Stimulated activated CD8-positive, alpha-beta memory T cell treated with anti-CD3 and anti-CD28 coated beads, Interleukin-7, amount 100 ng/mL, for 24 hours (primary cell): ENCODE measurements around the gene DHRSX.
"Not testable (repeated sequence)": the region's sequence is repeated elsewhere in the genome, so short reads cannot be mapped to it uniquely, and the experiment has no call there.

Experiments used
- DNase-seq: peaks from one replicate; pipeline ENCODE4 v3.0.0-alpha.2; 2020; ENCODE audit warnings: low read depth

The DHRSX gene

GRCh38 chrX:2474963-2475726, 25.6 kb downstream of the DHRSX start:
- no peak for DNase-seq

- no peak for DNase-seq
Observed at GRCh38 chrX:2474280-2474962, 26.4 kb downstream of the DHRSX start.

- DNase-seq: not testable (repeated sequence)
Observed at GRCh38 chrX:2473064-2473463, 27.7 kb downstream of the DHRSX start.

- no peak for DNase-seq
Observed at GRCh38 chrX:2471641-2472040, 29.1 kb downstream of the DHRSX start.

GRCh38 chrX:2471126-2471525, 29.6 kb downstream of the DHRSX start:
- DNase-seq: not testable (repeated sequence)

- DNase-seq: not testable (repeated sequence)
Observed at GRCh38 chrX:2469852-2470251, 30.9 kb downstream of the DHRSX start.

GRCh38 chrX:2469196-2469685, 31.5 kb downstream of the DHRSX start:
- no peak for DNase-seq

- no peak for DNase-seq
Observed at GRCh38 chrX:2468261-2469195, 32.2 kb downstream of the DHRSX start.

GRCh38 chrX:2466876-2467656, 33.7 kb downstream of the DHRSX start:
- DNase-seq: no peak

GRCh38 chrX:2464677-2465166, 36.1 kb downstream of the DHRSX start:
- no peak for DNase-seq

- DNase-seq: no peak
Observed at GRCh38 chrX:2463973-2464676, 36.7 kb downstream of the DHRSX start.

- DNase-seq: not testable (repeated sequence)
Observed at GRCh38 chrX:2463481-2463880, 37.3 kb downstream of the DHRSX start.

GRCh38 chrX:2462780-2463179, 38.0 kb downstream of the DHRSX start:
- DNase-seq: no peak

GRCh38 chrX:2462074-2462473, 38.7 kb downstream of the DHRSX start:
- DNase-seq: no peak

GRCh38 chrX:2461711-2462016, 39.1 kb downstream of the DHRSX start:
- DNase-seq: no peak

GRCh38 chrX:2460821-2461710, 39.7 kb downstream of the DHRSX start:
- DNase-seq: not testable (repeated sequence)

GRCh38 chrX:2460048-2460447, 40.7 kb downstream of the DHRSX start:
- not testable (repeated sequence) for DNase-seq

- DNase-seq: no peak
Observed at GRCh38 chrX:2458309-2458708, 42.5 kb downstream of the DHRSX start.

- DNase-seq: no peak
Observed at GRCh38 chrX:2457289-2458133, 43.3 kb downstream of the DHRSX start.
